GM23248 (cell line): ENCODE measurements around the gene CDKN2AIPNL.

Experiments
- EZH2 ChIP-seq: fragments of 200-600 bp; sonication (generic); IDR thresholded peaks from 2 replicates; pipeline ENCODE4 v1.6.1; 2018; ENCODE audit warnings: antibody characterized with exemption, mild to moderate bottlenecking; ENCODE audit not compliant: insufficient read depth, poor library complexity, severe bottlenecking
- EZH2phosphoT487 ChIP-seq: fragments of 200-600 bp; sonication (generic); IDR thresholded peaks from 2 replicates; pipeline ENCODE4 v1.6.1; 2018; ENCODE audit warnings: antibody characterized with exemption, moderate library complexity, mild to moderate bottlenecking, low read depth; ENCODE audit not compliant: insufficient read depth

DNA sequence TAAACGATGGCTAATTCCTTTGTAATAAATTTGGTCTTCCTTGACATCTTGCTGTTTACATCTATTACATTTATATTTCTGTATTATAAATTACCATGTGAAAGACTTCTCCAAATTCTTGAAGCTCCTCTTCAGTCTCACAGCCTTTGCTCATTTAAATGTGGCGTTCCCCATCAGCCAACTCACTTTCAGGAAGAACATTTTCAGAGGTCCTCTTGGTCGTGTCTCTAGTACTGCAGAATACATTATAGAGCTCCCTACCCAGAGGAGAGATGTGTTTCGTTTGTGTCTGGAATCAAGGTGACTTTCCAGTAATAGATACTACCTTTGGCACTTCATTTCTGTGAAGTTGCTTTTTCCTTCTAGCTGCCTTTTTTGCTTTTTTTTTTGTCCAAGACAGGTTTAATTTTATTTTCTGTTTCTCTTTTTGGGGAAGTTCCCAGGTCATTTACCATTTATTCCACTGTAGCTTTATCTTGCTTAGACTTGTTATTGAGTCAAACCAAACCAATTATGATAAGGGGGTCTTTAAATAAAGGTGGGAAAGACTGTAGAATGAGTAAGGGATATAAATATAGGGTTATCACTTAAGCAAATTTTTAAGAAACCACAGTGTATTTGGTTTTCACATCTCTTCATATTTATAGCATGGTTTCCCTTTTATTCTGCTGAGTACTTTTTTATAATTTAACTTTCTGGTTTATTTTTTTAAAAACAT is 27.5 kb downstream of the CDKN2AIPNL start:
- TF ChIP-seq EZH2 (no peak), EZH2phosphoT487 (no peak)
